H1 (cell line): ENCODE measurements around the gene REL. TPM values are rescaled to one million over a fixed set of nuclear protein-coding genes. Genes with fewer than 3 reads are reported as not detected.
"Not testable (repeated sequence)": the region's sequence is repeated elsewhere in the genome, so short reads cannot be mapped to it uniquely, and the experiment has no call there.

Experiments
- CTCF ChIA-PET: fragments of 300-600 bp; sonication (Branson Sonifier 250); formaldehyde crosslinking; loops from one replicate; lab custom pipeline; 2021; ENCODE audit not compliant: partially characterized antibody; lab: Charles Lee
- POLR2A ChIA-PET: fragments of 300-600 bp; sonication (Branson Sonifier 250); formaldehyde crosslinking; loops from one replicate; lab custom pipeline; 2021; ENCODE audit warnings: inconsistent platforms; ENCODE audit not compliant: partially characterized antibody; lab: Charles Lee
- DNase-seq, 2 experiments: peaks; one replicate each; pipeline versions ENCODE4 v3.0.0 to v3.0.0-alpha.2; 2010 to 2022; ENCODE audit warnings: low spot score in 2 of 2, low read depth in 1 of 2, mixed read lengths in 1 of 2
- FAIRE-seq: peaks from 2 replicates; lab custom pipeline; 2011; peaks lifted over from hg19 to GRCh38; lab: Jason Lieb, UNC
- H2AFZ ChIP-seq: 2 replicates; pipeline ENCODE4 v1.8.1; 2012; ENCODE audit warnings: low read length, inconsistent platforms
- H2AK5ac ChIP-seq: 2 replicates; pipeline ENCODE4 v1.6.1; 2013; ENCODE audit warnings: low read depth, low read length
- H2BK120ac ChIP-seq: replicated peaks from 2 replicates; pipeline ENCODE3; 2013; ENCODE audit warnings: low read depth, low read length, inconsistent platforms
- H2BK12ac ChIP-seq: 2 replicates; pipeline ENCODE4 v1.6.1; 2013; ENCODE audit warnings: low read depth, low read length
- H2BK15ac ChIP-seq: 2 replicates; pipeline ENCODE4 v1.6.1; 2013; ENCODE audit warnings: low read length
- H2BK20ac ChIP-seq: 2 replicates; pipeline ENCODE4 v1.6.1; 2013; ENCODE audit warnings: low read length
- H2BK5ac ChIP-seq: 2 replicates; pipeline ENCODE4 v1.6.1; 2013; ENCODE audit warnings: low read depth, low read length
- H3K14ac ChIP-seq: 2 replicates; pipeline ENCODE4 v1.6.1; 2013; ENCODE audit warnings: inconsistent platforms; ENCODE audit not compliant: insufficient read length
- H3K18ac ChIP-seq: 2 replicates; pipeline ENCODE4 v1.6.1; 2013; ENCODE audit warnings: low read length; ENCODE audit errors: extremely low read depth
- H3K23ac ChIP-seq: 2 replicates; pipeline ENCODE4 v1.6.1; 2013; ENCODE audit warnings: inconsistent platforms; ENCODE audit not compliant: insufficient read length
- H3K23me2 ChIP-seq: 2 replicates; pipeline ENCODE4 v1.6.1; 2013; ENCODE audit warnings: low read depth, low read length
- H3K27ac ChIP-seq: 2 replicates; pipeline ENCODE4 v1.6.1; 2011; ENCODE audit warnings: low read depth, low read length, inconsistent platforms
- H3K27me3 ChIP-seq, 4 experiments: replicated peaks in 1 of 4; 1 replicate in 1 of 4; 2 replicates in 3 of 4; pipeline versions ENCODE4 v1.6.1 to v1.8.1; 2011 to 2013; ENCODE audit warnings: low read length in 3 of 4, mild to moderate bottlenecking in 3 of 4, inconsistent platforms in 2 of 4, mixed read lengths in 2 of 4, moderate library complexity in 1 of 4; ENCODE audit not compliant: control insufficient read depth in 3 of 4, insufficient read depth in 3 of 4; ENCODE audit errors: extremely low read depth in 1 of 4
- H3K36me3 ChIP-seq, 4 experiments: 2 replicates each; pipeline versions ENCODE4 v1.6.1 to v1.8.1; 2011 to 2013; ENCODE audit warnings: mild to moderate bottlenecking in 4 of 4, low read length in 3 of 4, moderate library complexity in 2 of 4, control low read depth in 1 of 4, inconsistent platforms in 1 of 4; ENCODE audit not compliant: insufficient read depth in 4 of 4, control insufficient read depth in 2 of 4
- H3K4ac ChIP-seq: replicated peaks from 2 replicates; pipeline ENCODE3; 2013; ENCODE audit warnings: low read length, low read depth, mixed read lengths, inconsistent platforms; ENCODE audit not compliant: insufficient read length
- H3K4me1 ChIP-seq, 4 experiments: replicated peaks in 1 of 4; 1 replicate in 1 of 4; 2 replicates in 3 of 4; pipeline versions ENCODE4 v1.6.1 to v1.8.1; 2011 to 2013; ENCODE audit warnings: low read length in 3 of 4, inconsistent platforms in 2 of 4, mixed read lengths in 1 of 4; ENCODE audit not compliant: insufficient read depth in 4 of 4, control insufficient read depth in 3 of 4
- H3K4me2 ChIP-seq, 2 experiments: 2 replicates each; pipeline versions ENCODE4 v1.6.1 to v1.8.1; 2011 to 2013; ENCODE audit warnings: low read depth in 2 of 2, low read length in 2 of 2, control low read depth in 1 of 2, inconsistent platforms in 1 of 2, mild to moderate bottlenecking in 1 of 2; ENCODE audit not compliant: insufficient read depth in 1 of 2
- H3K4me3 ChIP-seq, 4 experiments: fragments of 200-600, 300-600 bp in 1 of 4; sonication (generic), shearing (Covaris generic), sonication (Bioruptor Twin) in 1 of 4; 2 replicates each; pipeline versions ENCODE4 v1.5.1 to v1.8.1; 2011 to 2016; ENCODE audit warnings: low read length in 4 of 4, low read depth in 3 of 4, control low read depth in 2 of 4, inconsistent platforms in 2 of 4, mild to moderate bottlenecking in 2 of 4, mixed read lengths in 1 of 4, moderate library complexity in 1 of 4; ENCODE audit not compliant: insufficient read depth in 2 of 4; ENCODE audit errors: extremely low read depth in 1 of 4
- H3K56ac ChIP-seq: replicated peaks from 2 replicates; pipeline ENCODE3; 2013; ENCODE audit warnings: low read depth, mild to moderate bottlenecking, mixed read lengths, low read length, inconsistent platforms; ENCODE audit not compliant: insufficient read length
- H3K79me1 ChIP-seq: 2 replicates; pipeline ENCODE4 v1.6.1; 2013; ENCODE audit warnings: low read depth, low read length, control low read depth
- H3K79me2 ChIP-seq, 2 experiments: 2 replicates each; pipeline versions ENCODE4 v1.6.1 to v1.8.1; 2012 to 2013; ENCODE audit warnings: low read length in 2 of 2, mild to moderate bottlenecking in 2 of 2, inconsistent platforms in 1 of 2; ENCODE audit not compliant: insufficient read depth in 2 of 2, control insufficient read depth in 1 of 2
- H3K9ac ChIP-seq, 4 experiments: replicated peaks in 1 of 4; 1 replicate in 1 of 4; 2 replicates in 3 of 4; pipeline versions ENCODE4 v1.6.1 to v1.8.1; 2011 to 2013; ENCODE audit warnings: low read depth in 3 of 4, low read length in 3 of 4, control low read depth in 2 of 4, mild to moderate bottlenecking in 2 of 4, moderate library complexity in 2 of 4, inconsistent platforms in 1 of 4; ENCODE audit errors: extremely low read depth in 1 of 4
- H3K9me3 ChIP-seq, 2 experiments: 2 replicates each; pipeline versions ENCODE4 v1.6.1 to v1.8.1; 2012 to 2013; ENCODE audit warnings: mild to moderate bottlenecking in 2 of 2, moderate library complexity in 2 of 2, control low read depth in 1 of 2, inconsistent platforms in 1 of 2, low read depth in 1 of 2, low read length in 1 of 2, mixed read lengths in 1 of 2; ENCODE audit not compliant: insufficient read depth in 2 of 2
- H4K20me1 ChIP-seq, 2 experiments: replicated peaks in 1 of 2; 2 replicates each; pipeline versions ENCODE3 to v1.8.1; 2011 to 2013; ENCODE audit warnings: inconsistent platforms in 2 of 2, low read length in 2 of 2, mild to moderate bottlenecking in 1 of 2; ENCODE audit not compliant: insufficient read depth in 2 of 2, control insufficient read depth in 1 of 2
- H4K5ac ChIP-seq: 2 replicates; pipeline ENCODE4 v1.6.1; 2013; ENCODE audit warnings: low read length, low read depth, mixed read lengths, inconsistent platforms; ENCODE audit not compliant: insufficient read length
- H4K8ac ChIP-seq: 2 replicates; pipeline ENCODE4 v1.8.0; 2013; ENCODE audit warnings: mild to moderate bottlenecking, moderate library complexity, low read length, inconsistent platforms; ENCODE audit not compliant: insufficient read depth; ENCODE audit errors: extremely low read depth
- H4K91ac ChIP-seq: replicated peaks from 2 replicates; pipeline ENCODE3; 2013; ENCODE audit warnings: low read length, mixed read lengths, inconsistent platforms; ENCODE audit not compliant: insufficient read length
- WGBS, 2 experiments: shearing (Covaris generic) in 1 of 2; methylation state at CpG; one replicate each; pipeline versions ENCODE4 v1.1.6 to v1.1.7; 2013 to 2015; ENCODE audit warnings: low lambda C conversion rate in 2 of 2, mixed read lengths in 2 of 2, inconsistent platforms in 1 of 2, low coverage in 1 of 2, missing lambda C conversion rate in 1 of 2; ENCODE audit not compliant: insufficient replicate concordance in 2 of 2, insufficient coverage in 1 of 2, insufficient read length in 1 of 2; ENCODE audit errors: extremely low coverage in 1 of 2, missing lambda C conversion rate in 1 of 2; 5-methylcytosine and 5-hydroxymethylcytosine counted together
- polyA plus RNA-seq, 7 experiments: library from polyadenylated mRNA; depleted of rRNA in 3 of 7; stranded (reverse) in 5 of 7; unstranded in 2 of 7; fragments of >200 nt in 5 of 7; fragments of 200-250 nt in 2 of 7; gene quantifications; 1 replicate in 5 of 7; 2 replicates in 1 of 7; 4 replicates in 1 of 7; pipeline versions ENCODE4 v1.2.1 to v1.2.3, GENCODE V29; 2011 to 2013; ENCODE audit warnings: missing spikeins in 2 of 7, mixed read lengths in 2 of 7
- total RNA-seq: library from RNA; stranded (reverse); fragmentation: NEBNext Ultra II Directional; extraction: Animal tissue kit (Norgen Biotek cat#: 25700); gene quantifications from 2 replicates; pipeline ENCODE4 v1.2.1, GENCODE V29; 2021

REL gene
- total and polyA plus RNA-seq, 2 of the 8 experiments (the other 6 are each of a cell fraction or from before 2014, with no cell fraction given): 1.5 to 7.5 TPM

- CTCF ChIA-PET: interaction anchor here (1.1 kb wide), 2 partner anchors 14 to 89 kb away, joined by 3 read pairs; no protein-coding TSS in a partner anchor
- H3K9me3 ChIP-seq, H3K23ac ChIP-seq, H3K4me2 ChIP-seq, H3K27me3 ChIP-seq, DNase-seq, H3K4me3 ChIP-seq, H3K36me3 ChIP-seq, H4K91ac ChIP-seq, FAIRE-seq, H2BK20ac ChIP-seq, H3K23me2 ChIP-seq, H4K8ac ChIP-seq, POLR2A ChIA-PET, H3K14ac ChIP-seq, H3K9ac ChIP-seq, H2BK12ac ChIP-seq, H3K79me2 ChIP-seq, H4K20me1 ChIP-seq, H2BK5ac ChIP-seq, H2AK5ac ChIP-seq, H3K4me1 ChIP-seq, H3K79me1 ChIP-seq, H2BK15ac ChIP-seq, H3K27ac ChIP-seq, H2BK120ac ChIP-seq, H3K18ac ChIP-seq, H3K4ac ChIP-seq, H4K5ac ChIP-seq, H2AFZ ChIP-seq, H3K56ac ChIP-seq: not testable (repeated sequence)
- WGBS, 2 experiments: 78% methylated on average over 6 of the region's 6 CpGs; no CpG with 5 or more reads in 1 of the 2 experiments
Observed at GRCh38 chr2:60901296-60901695, 19.9 kb downstream of the REL start.

GRCh38 chr2:60905867-60906266 lies 24.5 kb downstream of the REL start:
- H3K36me3 ChIP-seq, H3K23ac ChIP-seq, H3K27me3 ChIP-seq, H4K5ac ChIP-seq, H4K91ac ChIP-seq, H3K4me2 ChIP-seq, H2BK5ac ChIP-seq, H3K23me2 ChIP-seq, FAIRE-seq, H3K4ac ChIP-seq, H2BK120ac ChIP-seq, H2AK5ac ChIP-seq, H3K27ac ChIP-seq, H4K8ac ChIP-seq, H2AFZ ChIP-seq, H3K9me3 ChIP-seq, CTCF ChIA-PET, H3K4me3 ChIP-seq, H2BK12ac ChIP-seq, H3K4me1 ChIP-seq, POLR2A ChIA-PET, DNase-seq, H2BK20ac ChIP-seq, H3K79me1 ChIP-seq, H3K56ac ChIP-seq, H2BK15ac ChIP-seq, H4K20me1 ChIP-seq, H3K9ac ChIP-seq, H3K14ac ChIP-seq, H3K18ac ChIP-seq, H3K79me2 ChIP-seq: not testable (repeated sequence)
- 89% methylated on average over 5 of the region's 5 CpGs; no CpG with 5 or more reads in 1 of the 2 experiments for WGBS, 2 experiments
